Activated CD8-positive, alpha-beta T cell treated with anti-CD3 and anti-CD28 coated beads for 36 hours (primary cell): ENCODE measurements around the gene PEX11G. TPM values are rescaled to one million over a fixed set of nuclear protein-coding genes. Genes with fewer than 3 reads are reported as not detected.
"Not testable (repeated sequence)": the region's sequence is repeated elsewhere in the genome, so short reads cannot be mapped to it uniquely, and the experiment has no call there.

ENCODE experiments used
- ATAC-seq: fragments of 200-7000 bp; cut with Tn5 transposase; one replicate; pipeline ENCODE4 v1.10.0; 2021; ENCODE audit warnings: mild to moderate bottlenecking, moderate library complexity
- CTCF ChIA-PET: fragments of 350-600 bp; sonication (Branson Sonifier 250); formaldehyde crosslinking; loops from one replicate; lab custom pipeline; 2021; ENCODE audit warnings: antibody characterized with exemption; lab: Charles Lee
- POLR2A ChIA-PET: fragments of 350-600 bp; sonication (Branson Sonifier 250); formaldehyde crosslinking; loops from one replicate; lab custom pipeline; 2021; ENCODE audit warnings: antibody characterized with exemption; lab: Charles Lee
- DNase-seq: peaks from one replicate; pipeline ENCODE4 v3.0.0-alpha.2; 2020
- H3K27ac Mint-ChIP-seq: one replicate; pipeline ENCODE4 v1.8.0; 2021; ENCODE audit warnings: mild to moderate bottlenecking, mixed read lengths
- H3K27me3 Mint-ChIP-seq: one replicate; pipeline ENCODE4 v1.8.0; 2021; ENCODE audit warnings: mixed read lengths
- H3K36me3 Mint-ChIP-seq: one replicate; pipeline ENCODE4 v1.8.0; 2021; ENCODE audit warnings: low read depth, mixed read lengths
- H3K4me1 Mint-ChIP-seq: one replicate; pipeline ENCODE4 v1.8.0; 2021; ENCODE audit warnings: low read depth, mixed read lengths
- H3K4me3 Mint-ChIP-seq: one replicate; pipeline ENCODE4 v1.8.0; 2021; ENCODE audit warnings: mild to moderate bottlenecking, moderate library complexity, mixed read lengths
- H3K9me3 Mint-ChIP-seq: one replicate; pipeline ENCODE4 v1.8.0; 2021; ENCODE audit warnings: mixed read lengths
- CTCF ChIP-seq: fragments of 200-600 bp; IDR thresholded peaks from one replicate; pipeline ENCODE4 v1.8.0; 2022; ENCODE audit warnings: antibody characterized with exemption, mild to moderate bottlenecking
- intact Hi-C: fragments of 100-400 bp; cut with micrococcal nuclease; formaldehyde crosslinking; loops from one replicate; pipeline ENCODE4 v1.10.0; 2022
- total RNA-seq, 2 experiments: library from RNA; stranded (reverse); gene quantifications; one replicate each; pipeline ENCODE4 v1.2.3, GENCODE V29; 2021

Gene PEX11G
- total RNA-seq, 2 experiments from 2014 or later, result 1.4 to 1.5 TPM

DNA sequence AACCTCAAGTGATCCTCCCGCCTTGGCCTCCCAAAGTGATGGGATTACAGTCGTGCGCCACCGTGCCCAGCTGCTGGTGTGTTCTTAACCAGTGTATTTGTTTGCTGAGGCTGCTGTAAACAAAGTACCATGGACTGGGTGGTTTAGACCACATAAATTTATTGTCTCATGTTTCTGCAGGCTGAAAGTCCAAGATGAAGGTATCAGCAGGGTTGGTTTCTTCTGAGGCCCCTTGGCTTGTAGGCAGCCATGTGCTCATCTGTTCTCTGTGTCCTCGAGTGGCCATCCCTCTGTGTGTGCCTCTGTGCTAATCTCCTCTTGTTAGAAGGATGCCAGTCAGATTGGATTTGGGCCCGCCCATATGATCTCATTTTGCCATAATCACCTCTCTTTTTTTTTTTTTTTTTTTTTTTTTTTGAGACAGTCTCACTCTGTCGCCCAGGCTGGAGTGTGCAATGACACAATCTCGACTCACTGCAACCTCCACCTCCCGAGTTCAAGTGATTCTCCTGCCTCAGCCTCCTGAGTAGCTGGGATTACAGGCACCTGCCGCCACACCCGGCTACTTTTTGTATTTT is 31.8 kb downstream of the PEX11G start:
- H3K36me3 Mint-ChIP-seq, result peaks cover 51% of the 10 kb centered on the region
- peak; percentile 20 for DNase-seq
- POLR2A ChIA-PET, result no interaction called here
- no peaks in the 10 kb centered on the region for H3K27me3 Mint-ChIP-seq
- H3K27ac Mint-ChIP-seq, result peak overlapping the region; percentile 66
- TF ChIP-seq CTCF, result no peak
- CTCF ChIA-PET, result no interaction called here
- intact Hi-C loops, result no loop called here
- no peak overlapping the region for H3K4me3 Mint-ChIP-seq
- peaks cover 9% of the 10 kb centered on the region for H3K9me3 Mint-ChIP-seq
- ATAC-seq, result peak; percentile 27
- peaks cover 7% of the 10 kb centered on the region for H3K4me1 Mint-ChIP-seq

DNA sequence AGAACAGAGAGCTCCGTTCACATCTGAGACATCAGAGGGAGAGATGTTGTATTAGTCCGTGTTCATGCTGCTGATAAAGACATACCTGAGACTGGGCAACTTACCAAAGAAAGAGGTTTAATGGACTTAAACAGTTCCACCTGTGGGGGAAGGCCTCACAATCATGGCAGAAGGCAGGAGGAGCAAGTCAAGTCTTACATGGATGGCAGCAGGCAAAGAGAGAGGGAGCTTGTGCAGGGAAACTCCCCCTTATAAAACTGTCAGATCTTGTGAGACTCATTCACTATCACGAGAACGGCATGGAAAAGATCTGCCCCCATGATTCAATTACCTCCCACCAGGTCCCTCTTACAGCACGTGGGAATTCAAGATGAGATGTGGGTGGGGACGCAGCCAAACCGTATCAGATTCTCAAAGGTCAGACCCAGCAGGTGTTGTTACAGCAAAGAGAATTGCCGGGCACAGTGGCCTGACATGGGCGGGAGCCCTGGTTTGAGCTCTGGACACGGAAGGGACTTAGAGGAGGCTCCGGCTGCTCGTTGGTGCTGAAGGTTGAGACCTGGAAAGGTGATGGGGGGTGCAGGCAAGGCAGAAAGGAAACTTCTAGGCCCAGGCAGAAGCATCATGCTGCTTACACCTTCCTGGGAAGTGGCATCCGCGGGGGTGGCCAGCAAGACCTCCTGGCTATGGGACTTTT is 33.1 kb downstream of the PEX11G start:
- H3K9me3 Mint-ChIP-seq, result peaks cover 9% of the 10 kb centered on the region
- peaks cover 55% of the 10 kb centered on the region for H3K36me3 Mint-ChIP-seq
- ATAC-seq (no peak), DNase-seq (no peak)
- no peak overlapping the region for H3K4me3 Mint-ChIP-seq
- no peak overlapping the region for H3K27ac Mint-ChIP-seq
- no peak for TF ChIP-seq CTCF
- H3K4me1 Mint-ChIP-seq, result peaks cover 10% of the 10 kb centered on the region
- intact Hi-C loops, result no loop called here
- no peaks in the 10 kb centered on the region for H3K27me3 Mint-ChIP-seq
- ChIA-PET CTCF (no interaction called here), POLR2A (no interaction called here)

GRCh38 chr19:7454998-7455397 is 33.8 kb downstream of the PEX11G start:
- peaks cover 11% of the 10 kb centered on the region for H3K9me3 Mint-ChIP-seq
- ChIA-PET POLR2A (no interaction called here), CTCF (no interaction called here)
- peak overlapping the region; percentile 36 for H3K27ac Mint-ChIP-seq
- ATAC-seq (no peak), DNase-seq (no peak)
- peaks cover 58% of the 10 kb centered on the region for H3K36me3 Mint-ChIP-seq
- intact Hi-C loops, result no loop called here
- H3K4me1 Mint-ChIP-seq, result peaks cover 14% of the 10 kb centered on the region
- no peaks in the 10 kb centered on the region for H3K27me3 Mint-ChIP-seq
- no peak for TF ChIP-seq CTCF
- no peak overlapping the region for H3K4me3 Mint-ChIP-seq

- ATAC-seq (no peak), DNase-seq (no peak)
- ChIA-PET CTCF (interaction anchor here (0.6 to 1.2 kb wide), 2 partner anchors 11 to 596 kb away, joined by 3 read pairs; no protein-coding TSS in a partner anchor), POLR2A (interaction anchor here (0.7 kb wide), 1 partner anchor 10 kb away, joined by 3 read pairs; no protein-coding TSS in a partner anchor)
- H3K36me3 Mint-ChIP-seq, result peaks cover 47% of the 10 kb centered on the region
- no peak overlapping the region for H3K4me3 Mint-ChIP-seq
- intact Hi-C loops, result no loop called here
- H3K27me3 Mint-ChIP-seq, result no peaks in the 10 kb centered on the region
- no peak for TF ChIP-seq CTCF
- peaks cover 12% of the 10 kb centered on the region for H3K4me1 Mint-ChIP-seq
- H3K9me3 Mint-ChIP-seq, result peaks cover 11% of the 10 kb centered on the region
- no peak overlapping the region for H3K27ac Mint-ChIP-seq
Observed at GRCh38 chr19:7450243-7451223, 38.3 kb downstream of the PEX11G start.

- H3K27me3 Mint-ChIP-seq, intact Hi-C loops, ATAC-seq: not testable (repeated sequence)
Observed at GRCh38 chr19:7449391-7450070, 39.3 kb downstream of the PEX11G start.

More at GRCh38 chr19:7449391-7450070, 39.3 kb downstream of the PEX11G start:
- POLR2A ChIA-PET, H3K4me3 Mint-ChIP-seq, H3K27ac Mint-ChIP-seq, DNase-seq: not testable (repeated sequence)
- H3K9me3 Mint-ChIP-seq, result peaks cover 11% of the 10 kb centered on the region
- CTCF ChIA-PET, result interaction anchor here (0.6 to 1.2 kb wide), 2 partner anchors 10 to 595 kb away, joined by 3 read pairs; no protein-coding TSS in a partner anchor
- H3K4me1 Mint-ChIP-seq, result peaks cover 12% of the 10 kb centered on the region
- peaks cover 44% of the 10 kb centered on the region for H3K36me3 Mint-ChIP-seq
